ENCODE measurements around the gene DENND2A.

The DENND2A gene

DNA sequence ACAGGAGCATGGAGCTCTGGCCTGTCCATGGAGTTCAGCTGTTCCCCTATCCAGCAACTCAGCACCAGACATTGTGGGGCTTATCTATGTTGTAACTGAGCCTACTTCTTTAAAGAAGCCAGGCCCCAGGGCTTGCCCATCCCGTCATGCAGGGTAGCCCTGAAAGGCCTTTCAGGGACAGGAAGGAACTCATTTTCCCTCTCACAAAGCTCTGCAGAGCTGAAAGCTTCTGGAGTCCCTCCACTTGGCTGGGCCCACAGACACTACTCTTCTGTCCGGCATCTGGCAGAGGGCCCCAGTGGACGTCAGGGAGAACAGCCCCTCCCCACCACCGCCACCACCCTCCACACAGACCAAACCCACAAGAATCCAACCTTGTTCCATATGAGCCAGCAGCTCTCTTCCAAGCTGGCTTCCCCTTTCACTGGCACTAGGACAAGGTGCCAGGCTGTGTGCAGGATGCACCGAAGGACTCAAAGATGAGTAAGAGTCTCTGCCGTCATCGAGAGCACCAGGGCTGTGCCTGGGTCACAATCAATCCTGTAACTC is 33.1 kb downstream of the DENND2A start:
- H3K36me3 ChIP-seq (ENCODE audit: control insufficient read depth, low read length) = no peaks in the 10 kb centered on the region
- no peak for TF ChIP-seq CTCF (IDR thresholded peaks at IDR 0.05; ENCODE audit: low read depth, low read length, poor library complexity, severe bottlenecking)
- no peak for TF ChIP-seq EZH2phosphoT487 (IDR thresholded peaks at IDR 0.05; ENCODE audit: borderline replicate concordance, low read length)
- no peak overlapping the region for H3K27ac ChIP-seq (ENCODE audit: low read depth, low read length)
- no peaks in the 10 kb centered on the region for H3K9me3 ChIP-seq (ENCODE audit: control insufficient read depth, insufficient read depth, low read length)
- no peaks in the 10 kb centered on the region for H3F3A ChIP-seq (ENCODE audit: control insufficient read depth, insufficient read depth)
- no peaks in the 10 kb centered on the region for H3K4me1 ChIP-seq (ENCODE audit: control insufficient read depth, low read length)
- no peaks in the 10 kb centered on the region for H3K79me2 ChIP-seq (ENCODE audit: control insufficient read depth, low read length)
- no peak overlapping the region for H3K4me3 ChIP-seq (ENCODE audit: low read length)
- H3K27me3 ChIP-seq (ENCODE audit: control insufficient read depth, low read length) = no peaks in the 10 kb centered on the region
- H3K9me2 ChIP-seq (replicated peaks; ENCODE audit: control insufficient read depth, low read length) = no peaks in the 10 kb centered on the region
- H4K20me1 ChIP-seq (ENCODE audit: control insufficient read depth, insufficient read depth, low read depth, low read length) = no peaks in the 10 kb centered on the region
- H3K4me2 ChIP-seq (ENCODE audit: low read length) = no peak overlapping the region

DNA sequence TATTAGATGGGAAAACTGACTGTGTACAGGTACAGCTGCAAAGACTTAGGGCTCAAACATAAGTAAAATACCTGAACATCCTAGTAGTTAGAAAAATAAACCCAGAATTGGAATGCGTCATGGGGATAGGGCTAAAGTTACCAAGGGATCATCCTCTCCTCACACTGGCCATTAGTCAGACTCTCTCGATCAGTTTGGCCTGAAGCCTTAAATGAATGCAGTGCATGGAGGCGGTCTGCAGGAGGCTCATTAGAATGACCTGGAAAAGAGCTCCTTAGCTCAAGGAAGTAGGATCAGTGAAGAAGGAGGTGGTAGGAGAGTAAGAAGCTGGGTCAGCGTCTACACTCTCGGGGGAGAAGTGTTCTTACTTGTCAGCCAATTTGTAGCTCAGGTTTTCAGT is 35.3 kb downstream of the DENND2A start:
- Histone ChIP-seq H3K4me2 (ENCODE audit: low read length) (no peak overlapping the region), H3K4me1 (ENCODE audit: control insufficient read depth, low read length) (no peaks in the 10 kb centered on the region), H3F3A (ENCODE audit: control insufficient read depth, insufficient read depth) (no peaks in the 10 kb centered on the region), H3K36me3 (ENCODE audit: control insufficient read depth, low read length) (no peaks in the 10 kb centered on the region), H3K4me3 (ENCODE audit: low read length) (no peak overlapping the region), H3K27ac (ENCODE audit: low read depth, low read length) (no peak overlapping the region), H3K9me2 (replicated peaks; ENCODE audit: control insufficient read depth, low read length) (no peaks in the 10 kb centered on the region), H3K79me2 (ENCODE audit: control insufficient read depth, low read length) (no peaks in the 10 kb centered on the region), H3K9me3 (ENCODE audit: control insufficient read depth, insufficient read depth, low read length) (no peaks in the 10 kb centered on the region), H3K27me3 (ENCODE audit: control insufficient read depth, low read length) (0 out of 2 replicates have a peak, but pooled peaks cover 3% of the 10 kb centered on the region), H4K20me1 (ENCODE audit: control insufficient read depth, insufficient read depth, low read depth, low read length) (no peaks in the 10 kb centered on the region)
- TF ChIP-seq CTCF (IDR thresholded peaks at IDR 0.05; ENCODE audit: low read depth, low read length, poor library complexity, severe bottlenecking) = no peak
- TF ChIP-seq EZH2phosphoT487 (IDR thresholded peaks at IDR 0.05; ENCODE audit: borderline replicate concordance, low read length) = no peak

- Histone ChIP-seq H3K4me1 (ENCODE audit: control insufficient read depth, low read length) (no peaks in the 10 kb centered on the region), H3K36me3 (ENCODE audit: control insufficient read depth, low read length) (no peaks in the 10 kb centered on the region), H3K4me2 (ENCODE audit: low read length) (no peak overlapping the region), H4K20me1 (ENCODE audit: control insufficient read depth, insufficient read depth, low read depth, low read length) (no peaks in the 10 kb centered on the region), H3K27me3 (ENCODE audit: control insufficient read depth, low read length) (0 out of 2 replicates have a peak, but pooled peaks cover 8% of the 10 kb centered on the region), H3K9me3 (ENCODE audit: control insufficient read depth, insufficient read depth, low read length) (no peaks in the 10 kb centered on the region), H3K9me2 (replicated peaks; ENCODE audit: control insufficient read depth, low read length) (no peaks in the 10 kb centered on the region), H3K4me3 (ENCODE audit: low read length) (no peak overlapping the region), H3K79me2 (ENCODE audit: control insufficient read depth, low read length) (no peaks in the 10 kb centered on the region), H3K27ac (ENCODE audit: low read depth, low read length) (no peak overlapping the region), H3F3A (ENCODE audit: control insufficient read depth, insufficient read depth) (no peaks in the 10 kb centered on the region)
- TF ChIP-seq CTCF (IDR thresholded peaks at IDR 0.05; ENCODE audit: low read depth, low read length, poor library complexity, severe bottlenecking) (no peak), EZH2phosphoT487 (IDR thresholded peaks at IDR 0.05; ENCODE audit: borderline replicate concordance, low read length) (no peak)
Observed at GRCh38 chr7:140604760-140605159, 35.9 kb downstream of the DENND2A start.

All from DOHH2 (cell line).